Neural progenitor cell (in vitro differentiated cells): ENCODE data around the gene GLIPR1L2. TPM values are rescaled to one million over a fixed set of nuclear protein-coding genes. Genes with fewer than 3 reads are reported as not detected.
A peak's percentile ranks its signal among the peaks of the same experiment; 100 is the strongest.

Source experiments
- DNase-seq: peaks from one replicate; pipeline ENCODE4 v3.0.0-alpha.2; 2016; ENCODE audit warnings: low spot score
- H2AFZ ChIP-seq: fragments of 200-600 bp; sonication (generic); replicated peaks from 2 replicates; pipeline ENCODE4 v1.6.1; 2016; ENCODE audit warnings: antibody characterized with exemption
- H3F3A ChIP-seq: fragments of 200-600 bp; sonication (generic); 2 replicates; pipeline ENCODE4 v1.6.1; 2016; ENCODE audit warnings: antibody characterized with exemption, low read depth
- H3K27ac ChIP-seq: fragments of 200-600 bp; sonication (generic); 2 replicates; pipeline ENCODE4 v1.5.1; 2016; ENCODE audit warnings: mild to moderate bottlenecking
- H3K27me3 ChIP-seq: fragments of 200-600 bp; sonication (generic); 2 replicates; pipeline ENCODE4 v1.6.1; 2016; ENCODE audit warnings: mild to moderate bottlenecking, moderate library complexity
- H3K36me3 ChIP-seq: fragments of 200-600 bp; sonication (generic); 2 replicates; pipeline ENCODE4 v1.5.1; 2016
- H3K4me1 ChIP-seq: fragments of 200-600 bp; sonication (generic); 2 replicates; pipeline ENCODE4 v1.6.1; 2016; ENCODE audit warnings: mixed run types
- H3K4me2 ChIP-seq: fragments of 200-600 bp; sonication (generic); 2 replicates; pipeline ENCODE4 v1.6.1; 2016
- H3K4me3 ChIP-seq: fragments of 200-600 bp; sonication (generic); 2 replicates; pipeline ENCODE4 v1.5.1; 2016
- H3K79me2 ChIP-seq: fragments of 200-600 bp; sonication (generic); 2 replicates; pipeline ENCODE4 v1.6.1; 2016; ENCODE audit warnings: low read depth
- H3K9ac ChIP-seq: fragments of 200-600 bp; sonication (generic); 2 replicates; pipeline ENCODE4 v1.6.1; 2016
- H3K9me3 ChIP-seq: fragments of 200-600 bp; sonication (generic); 2 replicates; pipeline ENCODE4 v1.5.1; 2016; ENCODE audit warnings: low read depth
- H4K20me1 ChIP-seq: fragments of 200-600 bp; sonication (generic); 2 replicates; pipeline ENCODE4 v1.6.1; 2016; ENCODE audit warnings: low read depth
- H3K27ac Mint-ChIP-seq: 3 replicates; pipeline ENCODE4 v1.8.0; 2021; ENCODE audit warnings: mixed read lengths
- H3K27me3 Mint-ChIP-seq: 2 replicates; pipeline ENCODE4 v1.8.0; 2022; ENCODE audit warnings: low read depth, mild to moderate bottlenecking, inconsistent platforms, moderate library complexity, mixed read lengths; ENCODE audit not compliant: insufficient read depth
- H3K36me3 Mint-ChIP-seq: 3 replicates; pipeline ENCODE4 v1.8.0; 2021; ENCODE audit warnings: mixed read lengths
- H3K4me1 Mint-ChIP-seq: 3 replicates; pipeline ENCODE4 v1.8.0; 2021; ENCODE audit warnings: mixed read lengths
- H3K4me3 Mint-ChIP-seq: 3 replicates; pipeline ENCODE4 v1.8.0; 2021; ENCODE audit warnings: mild to moderate bottlenecking, moderate library complexity, mixed read lengths
- H3K9me3 Mint-ChIP-seq: 3 replicates; pipeline ENCODE4 v1.8.0; 2020; ENCODE audit warnings: mixed read lengths
- EZH2 ChIP-seq: fragments of 200-600 bp; sonication (generic); IDR thresholded peaks from 2 replicates; pipeline ENCODE4 v1.6.1; 2017; ENCODE audit warnings: antibody characterized with exemption, mild to moderate bottlenecking, moderate library complexity
- EZH2phosphoT487 ChIP-seq: fragments of 200-600 bp; sonication (generic); IDR thresholded peaks from 2 replicates; pipeline ENCODE4 v1.6.1; 2017; ENCODE audit warnings: antibody characterized with exemption
- total RNA-seq: library from RNA; depleted of rRNA; stranded (reverse); fragments of >200 nt; gene quantifications from 2 replicates; pipeline ENCODE4 v1.2.3, GENCODE V29; 2015; ENCODE audit warnings: low replicate concordance
- TF ChIP-seq, protein P1 (sequence below): fragments of 200-600 bp; sonication (generic); IDR thresholded peaks from 2 replicates; pipeline ENCODE4 v1.5.1; 2017; ENCODE audit warnings: antibody characterized with exemption, mild to moderate bottlenecking

GLIPR1L2 gene
- total RNA-seq, 1 donor from 2014 or later: not detected

DNA sequence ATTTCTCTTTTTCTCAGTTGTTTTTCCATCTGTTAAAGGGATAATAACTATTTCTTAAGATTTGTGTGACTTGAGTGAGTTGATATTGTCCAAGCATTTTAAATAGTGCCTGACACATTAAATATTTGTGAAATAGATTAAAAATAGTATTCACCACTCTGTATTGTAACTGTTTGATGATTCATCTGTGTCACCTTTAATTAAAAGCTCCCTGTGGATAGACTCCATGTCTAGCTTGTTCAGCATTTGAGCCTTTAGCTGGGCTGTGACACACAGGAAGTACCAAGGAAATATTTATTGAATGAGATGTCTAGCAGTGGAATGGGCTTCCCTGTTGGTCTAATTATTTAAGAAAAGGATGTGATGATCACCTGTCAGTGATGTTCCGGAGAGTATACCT is 1.8 kb upstream of the GLIPR1L2 start:
- no peak overlapping the region for H3K9ac ChIP-seq
- H3K4me1 Mint-ChIP-seq: no peaks in the 10 kb centered on the region
- H3K27ac ChIP-seq: no peak overlapping the region
- H3K4me1 ChIP-seq: no peaks in the 10 kb centered on the region
- H3K27me3 Mint-ChIP-seq: no peaks in the 10 kb centered on the region
- no peaks in the 10 kb centered on the region for H3K79me2 ChIP-seq
- H3K9me3 ChIP-seq: no peaks in the 10 kb centered on the region
- H3K27ac Mint-ChIP-seq: no peak overlapping the region
- no peaks in the 10 kb centered on the region for H3K27me3 ChIP-seq
- no peaks in the 10 kb centered on the region for H4K20me1 ChIP-seq
- no peak for DNase-seq
- no peak for TF ChIP-seq EZH2
- TF ChIP-seq, protein P1, sequence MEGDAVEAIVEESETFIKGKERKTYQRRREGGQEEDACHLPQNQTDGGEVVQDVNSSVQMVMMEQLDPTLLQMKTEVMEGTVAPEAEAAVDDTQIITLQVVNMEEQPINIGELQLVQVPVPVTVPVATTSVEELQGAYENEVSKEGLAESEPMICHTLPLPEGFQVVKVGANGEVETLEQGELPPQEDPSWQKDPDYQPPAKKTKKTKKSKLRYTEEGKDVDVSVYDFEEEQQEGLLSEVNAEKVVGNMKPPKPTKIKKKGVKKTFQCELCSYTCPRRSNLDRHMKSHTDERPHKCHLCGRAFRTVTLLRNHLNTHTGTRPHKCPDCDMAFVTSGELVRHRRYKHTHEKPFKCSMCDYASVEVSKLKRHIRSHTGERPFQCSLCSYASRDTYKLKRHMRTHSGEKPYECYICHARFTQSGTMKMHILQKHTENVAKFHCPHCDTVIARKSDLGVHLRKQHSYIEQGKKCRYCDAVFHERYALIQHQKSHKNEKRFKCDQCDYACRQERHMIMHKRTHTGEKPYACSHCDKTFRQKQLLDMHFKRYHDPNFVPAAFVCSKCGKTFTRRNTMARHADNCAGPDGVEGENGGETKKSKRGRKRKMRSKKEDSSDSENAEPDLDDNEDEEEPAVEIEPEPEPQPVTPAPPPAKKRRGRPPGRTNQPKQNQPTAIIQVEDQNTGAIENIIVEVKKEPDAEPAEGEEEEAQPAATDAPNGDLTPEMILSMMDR: no peak
- no peak for TF ChIP-seq EZH2phosphoT487
- H3K4me3 Mint-ChIP-seq: no peak overlapping the region
- H3K4me3 ChIP-seq: no peak overlapping the region
- no peaks in the 10 kb centered on the region for H3K36me3 ChIP-seq
- H3K4me2 ChIP-seq: no peak overlapping the region
- no peaks in the 10 kb centered on the region for H3K36me3 Mint-ChIP-seq
- no peak overlapping the region for H2AFZ ChIP-seq
- no peaks in the 10 kb centered on the region for H3K9me3 Mint-ChIP-seq
- H3F3A ChIP-seq: no peaks in the 10 kb centered on the region

DNA sequence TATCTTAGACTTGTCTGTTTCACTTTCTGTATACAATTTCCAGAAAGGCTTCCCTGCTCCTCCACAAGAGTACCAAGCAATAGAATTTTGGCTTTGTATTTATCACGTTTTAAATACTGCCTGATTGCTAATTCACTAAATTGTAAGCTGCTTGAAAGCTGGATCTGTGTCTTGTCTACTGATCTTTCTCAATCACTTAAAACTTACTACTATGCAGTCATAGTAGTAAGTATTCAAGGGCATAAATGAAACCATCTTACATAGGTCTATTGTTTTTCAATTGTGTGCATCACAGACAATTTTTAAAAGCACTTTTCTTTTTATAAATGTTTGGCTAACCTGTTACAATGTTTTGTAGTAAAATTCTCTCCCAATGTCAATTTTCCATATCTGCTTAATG is 1.2 kb upstream of the GLIPR1L2 start:
- peak overlapping the region; percentile 51 for H3K4me3 ChIP-seq
- no peaks in the 10 kb centered on the region for H3K9me3 ChIP-seq
- no peaks in the 10 kb centered on the region for H3K4me1 Mint-ChIP-seq
- H3K27me3 Mint-ChIP-seq: no peaks in the 10 kb centered on the region
- no peak overlapping the region for H3K27ac ChIP-seq
- H4K20me1 ChIP-seq: no peaks in the 10 kb centered on the region
- peak overlapping the region; percentile 78 for H3K4me2 ChIP-seq
- no peaks in the 10 kb centered on the region for H3F3A ChIP-seq
- no peaks in the 10 kb centered on the region for H3K9me3 Mint-ChIP-seq
- no peaks in the 10 kb centered on the region for H3K36me3 Mint-ChIP-seq
- H3K27ac Mint-ChIP-seq: no peak overlapping the region
- no peaks in the 10 kb centered on the region for H3K79me2 ChIP-seq
- no peak overlapping the region for H3K4me3 Mint-ChIP-seq
- no peaks in the 10 kb centered on the region for H3K36me3 ChIP-seq
- H3K9ac ChIP-seq: no peak overlapping the region
- no peaks in the 10 kb centered on the region for H3K27me3 ChIP-seq
- no peaks in the 10 kb centered on the region for H3K4me1 ChIP-seq
- no peak for DNase-seq
- TF ChIP-seq EZH2phosphoT487 (no peak), EZH2 (no peak)
- TF ChIP-seq, protein P1: no peak
- H2AFZ ChIP-seq: no peak overlapping the region

DNA sequence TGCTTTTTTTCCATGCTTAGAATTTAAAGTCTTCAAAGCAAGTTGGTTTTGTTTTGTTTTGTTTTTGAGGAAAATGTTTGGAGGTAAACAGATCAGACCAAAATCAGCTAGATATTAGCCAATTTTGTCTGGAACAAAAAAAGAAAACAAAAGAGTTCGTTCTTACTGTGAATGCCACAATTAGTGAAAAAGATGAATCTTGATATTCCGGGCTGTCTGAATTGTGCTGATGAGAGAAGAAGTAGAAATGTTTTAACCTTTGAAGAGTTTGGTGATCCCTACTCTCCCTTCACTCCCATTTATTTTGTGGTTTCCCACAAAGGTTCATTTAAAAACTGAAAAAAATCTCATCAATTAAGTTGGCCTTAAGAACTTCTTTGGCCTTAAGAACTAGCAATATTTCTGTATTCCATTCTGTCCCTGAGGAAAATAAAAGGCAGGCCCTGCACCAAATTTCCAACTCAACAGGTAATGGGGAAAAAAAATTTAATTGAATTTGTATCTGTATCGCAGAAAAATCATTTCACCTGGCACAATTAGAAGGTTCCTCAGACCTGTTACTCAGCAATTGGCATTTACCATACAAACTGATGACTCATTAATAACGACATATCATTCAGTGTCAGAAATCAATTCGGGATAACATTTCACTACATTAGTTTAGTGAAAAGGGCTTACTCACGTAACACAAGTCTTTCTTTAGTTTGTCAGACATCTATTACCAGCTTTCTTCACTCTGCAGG is 562 bp upstream of the GLIPR1L2 start:
- Histone ChIP-seq H4K20me1 (no peaks in the 10 kb centered on the region), H3K9ac (no peak overlapping the region), H2AFZ (peak overlapping the region; percentile 59), H3K4me3 (peak overlapping the region; percentile 51), H3F3A (no peaks in the 10 kb centered on the region), H3K27me3 (no peaks in the 10 kb centered on the region), H3K27ac (no peak overlapping the region), H3K4me2 (peak overlapping the region; percentile 78), H3K4me1 (no peaks in the 10 kb centered on the region), H3K79me2 (no peaks in the 10 kb centered on the region), H3K36me3 (no peaks in the 10 kb centered on the region), H3K9me3 (no peaks in the 10 kb centered on the region)
- H3K27me3 Mint-ChIP-seq: no peaks in the 10 kb centered on the region
- H3K36me3 Mint-ChIP-seq: no peaks in the 10 kb centered on the region
- H3K4me3 Mint-ChIP-seq: peak overlapping the region; percentile 38
- DNase-seq: no peak
- H3K27ac Mint-ChIP-seq: no peak overlapping the region
- no peaks in the 10 kb centered on the region for H3K4me1 Mint-ChIP-seq
- TF ChIP-seq EZH2phosphoT487: no peak
- H3K9me3 Mint-ChIP-seq: no peaks in the 10 kb centered on the region

DNA sequence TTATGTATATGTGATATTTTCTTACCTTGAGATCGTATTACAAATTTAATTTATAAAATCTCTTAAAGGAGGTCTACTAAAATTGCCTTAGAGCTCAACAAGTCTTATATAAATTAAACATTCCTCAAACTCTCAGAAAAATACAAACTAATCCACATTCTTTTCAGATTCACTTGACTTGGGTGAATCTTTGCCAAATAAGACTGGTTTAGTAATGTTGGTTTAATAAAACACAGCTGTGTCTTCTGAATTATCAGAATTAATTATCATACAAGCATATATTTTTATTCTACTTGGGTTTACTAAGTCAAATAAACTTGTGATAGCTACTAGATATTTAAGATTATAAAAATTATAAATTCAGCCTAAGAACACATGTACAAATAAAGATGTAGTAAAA is 13.3 kb downstream of the GLIPR1L2 start:
- no peaks in the 10 kb centered on the region for H3K79me2 ChIP-seq
- no peak for TF ChIP-seq EZH2
- no peak for TF ChIP-seq EZH2phosphoT487
- Mint-ChIP-seq H3K36me3 (no peaks in the 10 kb centered on the region), H3K9me3 (no peaks in the 10 kb centered on the region), H3K27ac (no peak overlapping the region), H3K27me3 (no peaks in the 10 kb centered on the region), H3K4me3 (no peak overlapping the region), H3K4me1 (no peaks in the 10 kb centered on the region)
- no peaks in the 10 kb centered on the region for H3F3A ChIP-seq
- no peak overlapping the region for H2AFZ ChIP-seq
- H3K9ac ChIP-seq: no peak overlapping the region
- no peaks in the 10 kb centered on the region for H3K9me3 ChIP-seq
- no peak overlapping the region for H3K27ac ChIP-seq
- H3K4me1 ChIP-seq: no peaks in the 10 kb centered on the region
- H3K36me3 ChIP-seq: no peaks in the 10 kb centered on the region
- no peaks in the 10 kb centered on the region for H4K20me1 ChIP-seq
- no peak overlapping the region for H3K4me3 ChIP-seq
- no peak for DNase-seq
- H3K27me3 ChIP-seq: no peaks in the 10 kb centered on the region
- H3K4me2 ChIP-seq: no peak overlapping the region
